Stimulated activated CD4-positive, alpha-beta T cell treated with anti-CD3 and anti-CD28 coated beads, Interleukin-2, amount 100 ng/mL, for 4 hours (primary cell): ENCODE measurements around the gene NR1H3.

Source experiments
- DNase-seq: peaks from one replicate; pipeline ENCODE4 v3.0.0-alpha.2; 2020; ENCODE audit warnings: low read depth

Gene NR1H3

GRCh38 chr11:47269829-47270305, 12.1 kb downstream of the NR1H3 start, which contains the start of gene MADD:
Gene MADD, plus strand, starts transcription at chr11:47270133.
- peak; percentile 87 for DNase-seq

GRCh38 chr11:47270331-47271271, 12.8 kb downstream of the NR1H3 start:
- no peak for DNase-seq

- no peak for DNase-seq
Observed at GRCh38 chr11:47271328-47271727, 13.5 kb downstream of the NR1H3 start.

GRCh38 chr11:47271961-47272661, 14.3 kb downstream of the NR1H3 start:
- DNase-seq = no peak

GRCh38 chr11:47272706-47273105, 14.9 kb downstream of the NR1H3 start:
- no peak for DNase-seq

- no peak for DNase-seq
Observed at GRCh38 chr11:47274495-47275235, 16.9 kb downstream of the NR1H3 start.

- DNase-seq = no peak
Observed at GRCh38 chr11:47276923-47277322, 19.1 kb downstream of the NR1H3 start.

GRCh38 chr11:47278058-47278457, 20.3 kb downstream of the NR1H3 start:
- DNase-seq = no peak

GRCh38 chr11:47278769-47279168, 21.0 kb downstream of the NR1H3 start:
- DNase-seq = no peak

GRCh38 chr11:47280099-47280498, 22.3 kb downstream of the NR1H3 start:
- no peak for DNase-seq

- DNase-seq = no peak
Observed at GRCh38 chr11:47280860-47281259, 23.1 kb downstream of the NR1H3 start.

- no peak for DNase-seq
Observed at GRCh38 chr11:47282462-47282861, 24.7 kb downstream of the NR1H3 start.

GRCh38 chr11:47284151-47284550, 26.4 kb downstream of the NR1H3 start:
- no peak for DNase-seq

- DNase-seq = no peak
Observed at GRCh38 chr11:47285969-47286770, 28.4 kb downstream of the NR1H3 start.

GRCh38 chr11:47288066-47288465, 30.3 kb downstream of the NR1H3 start:
- DNase-seq = no peak

- no peak for DNase-seq
Observed at GRCh38 chr11:47289856-47290255, 32.1 kb downstream of the NR1H3 start.

GRCh38 chr11:47295385-47295784, 37.6 kb downstream of the NR1H3 start:
- no peak for DNase-seq

- no peak for DNase-seq
Observed at GRCh38 chr11:47296045-47296444, 38.2 kb downstream of the NR1H3 start.

- DNase-seq = no peak
Observed at GRCh38 chr11:47299078-47299477, 41.3 kb downstream of the NR1H3 start.

- no peak for DNase-seq
Observed at GRCh38 chr11:47302853-47303252, 45.1 kb downstream of the NR1H3 start.

GRCh38 chr11:47305734-47306483, 48.1 kb downstream of the NR1H3 start:
- DNase-seq = no peak
